Activated CD4-positive, alpha-beta T cell treated with anti-CD3 and anti-CD28 coated beads, Interleukin-2, Interleukin-4, amounts not matched to agents 100 ng/mL and 50 ng/mL, durations not matched to agents 16 hours and 8 hours (primary cell): ENCODE measurements around the gene USE1.
A peak's percentile ranks its signal among the peaks of the same experiment; 100 is the strongest.

Source experiments
- DNase-seq: peaks from one replicate; pipeline ENCODE4 v3.0.0-alpha.2; 2020; ENCODE audit warnings: low spot score

Gene USE1

DNA sequence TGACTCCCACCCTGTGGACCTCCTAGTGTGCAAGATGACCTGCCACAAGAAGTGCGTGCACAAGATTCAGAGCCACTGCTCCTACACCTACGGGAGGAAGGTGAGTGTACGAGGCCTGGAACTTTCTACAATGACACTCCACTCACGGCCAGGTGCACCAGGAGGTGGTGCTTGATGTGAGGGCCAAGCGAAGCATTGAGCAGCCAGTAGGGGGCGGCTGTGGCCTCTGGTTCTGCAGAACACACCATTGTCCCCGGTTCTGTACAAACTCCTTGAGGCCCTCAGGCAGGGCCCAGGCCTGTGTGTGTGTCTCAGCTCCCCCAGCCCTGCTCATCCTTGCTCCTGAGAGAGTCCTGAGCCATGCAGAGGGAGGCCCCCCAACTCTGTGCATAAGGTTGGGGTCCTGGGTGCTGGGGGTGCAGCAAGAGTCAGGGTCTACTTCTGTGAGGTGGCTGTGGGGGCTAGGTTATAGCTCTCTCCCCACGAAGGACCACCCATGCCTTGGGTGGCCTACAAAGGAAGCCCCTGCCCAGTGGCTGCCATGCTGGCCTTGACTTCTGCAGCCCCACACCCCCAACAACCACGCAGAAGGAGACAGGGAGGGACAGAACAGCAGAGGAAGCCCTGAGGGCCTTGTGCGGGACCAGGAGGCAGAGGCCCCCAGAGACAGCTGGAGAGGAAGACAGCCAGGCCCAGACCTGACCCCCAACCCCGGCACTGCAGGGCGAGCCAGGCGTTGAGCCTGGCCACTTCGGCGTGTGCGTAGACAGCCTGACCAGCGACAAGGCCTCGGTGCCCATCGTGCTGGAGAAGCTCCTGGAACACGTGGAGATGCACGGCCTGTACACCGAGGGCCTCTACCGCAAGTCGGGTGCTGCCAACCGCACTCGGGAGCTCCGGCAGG, 9.7 kb upstream of the USE1 start:
- peak; percentile 51 for DNase-seq

DNA sequence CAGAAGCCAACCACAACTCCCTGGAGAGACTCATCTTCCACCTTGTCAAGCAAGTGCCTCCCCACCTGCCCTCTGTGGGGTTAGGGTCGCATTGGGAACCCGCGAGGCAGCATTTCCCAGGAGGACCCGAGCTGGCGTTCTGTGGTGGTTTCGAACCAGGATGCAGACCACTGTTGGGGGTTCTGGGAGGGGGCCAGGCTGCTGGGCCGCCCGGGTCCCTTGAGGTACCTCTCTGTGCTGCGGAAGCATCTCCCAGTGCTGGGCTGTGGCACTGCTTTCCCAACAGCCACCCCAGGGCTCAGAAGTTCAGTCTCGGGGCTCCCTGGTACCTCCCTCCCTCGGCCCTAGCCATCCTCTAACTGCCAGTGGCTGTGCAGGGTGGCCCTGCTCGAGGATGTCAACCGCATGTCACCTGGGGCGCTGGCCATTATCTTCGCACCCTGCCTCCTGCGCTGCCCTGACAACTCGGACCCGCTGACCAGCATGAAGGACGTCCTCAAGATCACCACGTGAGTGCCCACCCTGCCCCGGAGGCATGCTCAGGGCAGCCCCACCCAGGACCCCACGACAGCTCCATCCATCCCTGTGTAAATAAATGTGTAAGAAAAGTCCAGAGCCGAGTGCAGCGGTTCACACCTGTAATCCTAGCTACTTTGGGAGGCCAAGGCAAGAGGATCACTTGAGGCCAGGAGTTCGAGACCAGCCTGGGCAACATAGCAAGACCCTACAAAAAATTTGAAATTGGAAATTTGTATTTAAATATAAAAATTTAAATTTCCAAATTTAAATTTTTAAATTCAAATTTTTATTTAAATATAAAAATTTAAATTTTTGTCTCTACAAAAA, 8.2 kb upstream of the USE1 start:
- no peak for DNase-seq

DNA sequence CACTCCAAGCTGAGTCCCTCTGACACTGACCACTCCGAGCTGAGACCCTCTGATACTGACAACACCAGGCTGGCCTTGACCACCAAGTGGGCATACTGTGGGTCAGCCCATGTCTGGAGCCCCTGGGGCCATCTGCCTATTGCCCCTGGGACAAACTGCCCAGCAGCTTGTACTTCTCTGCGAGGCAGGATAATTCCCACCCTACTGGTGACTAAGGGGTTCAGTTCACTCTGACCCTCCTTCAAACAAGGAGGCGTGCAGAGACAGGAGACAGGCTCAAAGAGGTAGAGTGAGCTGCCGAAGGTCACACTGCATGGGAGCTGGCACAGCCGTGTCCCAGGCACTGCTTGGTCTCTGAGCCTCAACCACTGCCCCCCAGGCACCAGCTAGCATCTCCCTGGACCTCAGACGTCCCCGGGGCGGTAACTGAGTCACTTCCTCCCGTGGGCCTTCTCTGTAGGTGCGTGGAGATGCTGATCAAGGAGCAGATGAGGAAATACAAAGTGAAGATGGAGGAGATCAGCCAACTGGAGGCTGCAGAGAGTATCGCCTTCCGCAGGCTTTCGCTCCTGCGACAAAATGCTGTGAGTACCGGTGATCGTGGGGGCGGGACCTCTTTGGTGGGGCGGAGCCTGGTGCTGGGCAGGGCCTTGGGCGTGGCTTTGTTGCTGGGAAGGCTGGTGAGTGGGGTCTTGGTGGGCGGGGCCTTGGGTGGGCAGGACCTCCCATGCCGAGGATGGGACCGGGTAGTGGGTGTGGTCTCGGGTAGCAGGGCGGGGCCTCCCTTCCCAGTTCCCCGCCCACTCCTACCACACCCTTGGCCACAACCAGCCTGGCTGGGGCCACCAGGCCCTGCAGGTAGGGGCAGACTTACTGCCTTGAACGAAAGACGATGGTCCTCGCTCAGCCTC, 5.8 kb upstream of the USE1 start:
- DNase-seq = peak; percentile 50

DNA sequence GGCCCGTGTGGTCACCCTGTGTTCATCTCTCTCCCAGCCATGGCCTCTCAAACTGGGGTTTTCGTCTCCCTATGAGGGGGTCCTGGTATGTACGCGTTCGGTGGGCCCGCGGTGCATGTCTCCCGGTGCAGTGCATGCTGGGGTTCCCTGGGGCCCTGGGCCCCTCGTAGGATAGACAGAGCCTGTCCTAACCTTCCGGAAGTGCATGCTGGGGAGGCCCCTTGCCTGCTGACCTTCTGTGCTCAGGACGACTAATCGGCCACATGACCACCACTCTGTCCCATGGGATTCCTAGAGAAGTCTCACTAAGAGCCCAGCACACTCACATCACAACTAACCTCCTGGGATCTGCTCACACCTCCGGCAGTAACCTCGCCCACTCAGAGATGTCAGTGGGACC, 4.9 kb upstream of the USE1 start:
- no peak for DNase-seq

DNA sequence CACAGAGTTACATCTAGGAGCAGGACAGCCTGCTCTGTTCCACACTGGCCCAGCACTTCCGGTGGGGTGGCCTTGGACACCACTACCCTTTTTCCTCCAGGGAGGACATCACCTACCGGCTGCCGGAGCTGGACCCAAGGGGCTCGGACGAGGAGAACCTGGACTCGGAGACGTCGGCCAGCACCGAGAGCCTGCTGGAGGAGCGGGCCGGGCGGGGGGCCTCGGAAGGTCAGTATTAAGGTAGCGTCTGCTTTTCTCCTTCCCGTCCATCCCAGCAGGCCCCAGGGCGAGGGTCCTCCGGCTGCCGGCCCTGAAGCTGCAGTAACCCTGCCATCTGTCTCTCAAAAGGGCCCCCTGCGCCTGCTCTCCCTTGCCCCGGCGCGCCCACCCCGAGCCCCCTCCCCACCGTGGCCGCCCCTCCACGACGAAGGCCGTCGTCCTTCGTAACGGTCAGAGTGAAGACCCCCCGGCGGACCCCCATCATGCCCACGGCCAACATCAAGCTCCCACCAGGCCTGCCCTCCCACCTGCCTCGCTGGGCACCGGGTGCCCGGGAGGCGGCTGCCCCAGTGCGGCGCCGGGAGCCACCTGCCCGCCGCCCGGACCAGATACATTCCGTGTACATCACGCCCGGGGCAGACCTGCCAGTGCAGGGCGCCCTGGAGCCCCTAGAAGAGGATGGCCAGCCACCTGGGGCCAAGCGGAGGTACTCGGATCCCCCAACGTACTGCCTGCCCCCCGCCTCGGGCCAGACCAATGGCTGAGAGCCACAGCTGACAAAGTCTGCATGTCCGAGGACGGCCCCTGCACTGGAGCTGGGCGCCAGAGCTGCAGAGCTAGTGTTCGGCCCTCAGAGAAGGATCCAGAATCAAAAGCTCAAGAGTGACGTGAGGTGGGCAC, 3.4 kb upstream of the USE1 start:
- no peak for DNase-seq

DNA sequence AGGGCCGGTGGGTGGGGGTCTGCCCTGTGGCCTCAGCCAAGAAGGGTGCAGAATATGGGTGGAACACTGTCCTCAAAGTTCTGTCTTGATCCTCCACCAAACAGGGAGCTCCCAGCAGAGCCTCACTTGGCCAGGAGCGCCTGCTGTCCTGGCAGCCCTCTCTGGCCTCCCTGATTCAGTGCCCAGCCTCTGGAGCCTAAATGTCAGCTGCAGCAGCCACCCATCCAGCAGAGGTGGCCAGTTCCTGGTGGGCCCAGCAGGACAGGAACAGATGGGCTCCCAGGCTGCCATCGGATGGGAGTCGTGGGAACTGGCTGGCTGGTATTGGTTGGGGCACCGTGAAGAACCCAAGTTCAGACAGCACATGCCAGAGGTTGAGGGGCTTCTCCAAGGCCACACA, 1.8 kb upstream of the USE1 start:
- DNase-seq = no peak

DNA sequence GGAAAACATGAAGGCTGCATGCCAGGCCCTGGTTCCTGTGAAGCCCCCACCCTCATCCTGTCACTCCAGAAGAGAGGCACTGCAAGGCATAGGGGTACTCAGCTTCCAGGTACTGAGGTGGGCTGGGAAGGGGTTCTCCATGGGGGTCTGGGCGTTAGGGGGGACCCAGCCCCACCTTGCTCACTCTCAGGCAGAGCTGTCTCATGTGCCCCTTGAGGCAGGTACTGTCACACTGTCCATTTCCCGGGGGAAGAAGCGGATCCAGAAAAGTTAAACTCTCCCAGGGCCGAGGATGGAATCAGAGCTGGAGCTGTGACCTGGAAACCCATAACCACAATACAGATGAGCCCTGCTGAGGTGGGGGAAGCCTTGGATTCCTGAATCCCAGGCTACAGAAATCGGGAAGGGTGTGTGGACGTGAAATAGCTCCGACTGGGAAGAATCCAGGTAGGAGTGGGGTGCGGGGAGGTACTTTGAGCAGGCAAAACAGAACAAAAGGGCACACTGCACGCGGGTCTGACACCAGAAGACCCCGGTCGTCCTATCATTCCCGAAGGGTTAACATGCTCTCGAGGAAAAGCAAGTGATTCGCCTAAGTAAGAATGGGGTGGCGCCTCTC, 540 bp upstream of the USE1 start:
- DNase-seq = no peak

DNA sequence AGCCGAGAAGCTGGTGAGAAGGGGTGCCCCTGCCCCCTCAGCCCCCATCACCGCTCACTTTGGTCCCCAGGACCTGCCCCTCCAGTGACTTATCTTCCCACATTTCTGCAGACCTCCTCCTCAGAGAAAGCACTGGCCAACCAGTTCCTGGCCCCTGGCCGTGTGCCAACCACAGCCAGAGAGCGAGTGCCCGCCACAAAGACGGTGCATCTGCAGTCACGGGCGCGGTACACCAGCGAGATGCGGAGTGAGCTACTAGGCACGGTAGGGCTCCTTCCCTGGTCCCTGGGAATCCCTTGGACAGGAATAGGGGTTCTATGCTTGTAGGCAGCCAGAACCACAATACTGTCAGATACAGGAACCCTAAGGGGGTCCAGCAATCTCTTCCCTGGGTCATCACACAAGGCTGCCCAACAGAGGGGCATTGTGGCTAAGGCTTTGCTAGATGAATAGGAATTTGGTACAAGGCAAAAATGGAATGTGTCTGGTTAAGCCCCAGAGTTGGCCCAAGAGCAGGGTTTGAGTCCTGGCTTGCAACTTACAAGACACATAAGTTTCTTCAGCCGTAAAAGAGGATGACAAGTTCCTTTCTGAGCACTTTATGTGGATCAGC, 1.0 kb downstream of the USE1 start:
- no peak for DNase-seq

DNA sequence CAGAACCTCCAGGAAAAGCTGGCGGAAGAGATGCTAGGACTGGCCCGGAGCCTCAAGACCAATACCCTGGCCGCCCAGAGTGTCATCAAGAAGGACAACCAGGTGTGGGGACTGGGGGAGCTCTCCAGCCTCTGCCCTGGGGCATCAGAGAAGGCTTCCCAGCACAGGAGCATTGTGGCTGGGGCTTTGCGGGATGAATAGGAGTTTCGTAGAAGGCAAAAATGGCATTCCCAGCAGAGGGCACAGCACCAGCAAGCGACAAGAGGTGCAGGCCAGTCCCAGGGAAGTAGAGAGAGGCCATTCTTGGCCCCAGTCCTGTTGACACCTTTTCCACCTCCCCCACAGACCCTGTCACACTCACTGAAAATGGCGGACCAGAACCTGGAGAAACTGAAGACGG, 4.1 kb downstream of the USE1 start:
- DNase-seq = no peak

DNA sequence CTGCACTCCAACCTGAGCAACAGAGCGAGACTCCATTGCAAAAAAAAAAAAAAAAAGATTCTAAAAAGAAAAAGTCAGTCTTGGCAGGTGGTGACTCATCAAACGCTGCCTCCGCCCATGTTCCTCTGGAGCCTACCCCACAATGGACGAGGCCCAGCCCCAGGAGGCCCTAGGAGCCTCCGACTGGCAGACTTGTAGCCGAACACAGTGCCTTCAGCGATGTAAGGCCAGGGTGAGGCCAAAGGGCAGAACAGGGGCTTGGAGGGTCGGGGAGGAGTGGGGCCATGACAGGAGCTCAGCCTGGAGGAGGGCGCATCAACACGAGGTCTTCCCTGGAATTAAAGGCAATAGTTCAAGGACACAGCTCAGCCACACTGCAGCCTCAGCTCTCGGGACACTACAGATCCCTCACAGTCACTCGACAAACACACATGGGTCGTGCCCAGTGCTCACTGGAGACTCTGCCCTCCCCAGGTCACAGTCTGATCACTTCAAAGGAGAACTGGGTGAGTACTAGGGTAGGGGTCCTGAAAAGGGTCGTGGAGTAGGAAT, 5.1 kb downstream of the USE1 start:
- DNase-seq = no peak

DNA sequence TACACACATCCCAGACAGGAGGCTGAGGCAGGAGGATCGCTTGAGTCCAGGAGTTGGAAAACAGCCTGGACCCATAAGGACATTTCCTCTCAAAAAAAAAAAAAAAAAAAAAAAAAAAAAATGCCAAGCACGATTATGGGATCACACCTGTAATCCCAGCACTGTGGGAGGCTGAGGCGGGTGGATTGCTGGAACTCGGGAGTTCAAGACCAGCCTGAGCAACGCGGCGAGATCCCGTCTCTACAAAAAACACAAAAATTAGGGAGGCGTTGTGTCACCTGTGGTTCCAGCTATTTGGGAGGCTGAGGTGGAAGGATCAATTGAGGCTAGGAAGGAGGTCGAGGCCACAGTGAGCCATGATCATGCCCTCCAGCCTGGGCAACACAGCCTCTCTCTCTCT, 9.9 kb downstream of the USE1 start:
- DNase-seq = no peak

DNA sequence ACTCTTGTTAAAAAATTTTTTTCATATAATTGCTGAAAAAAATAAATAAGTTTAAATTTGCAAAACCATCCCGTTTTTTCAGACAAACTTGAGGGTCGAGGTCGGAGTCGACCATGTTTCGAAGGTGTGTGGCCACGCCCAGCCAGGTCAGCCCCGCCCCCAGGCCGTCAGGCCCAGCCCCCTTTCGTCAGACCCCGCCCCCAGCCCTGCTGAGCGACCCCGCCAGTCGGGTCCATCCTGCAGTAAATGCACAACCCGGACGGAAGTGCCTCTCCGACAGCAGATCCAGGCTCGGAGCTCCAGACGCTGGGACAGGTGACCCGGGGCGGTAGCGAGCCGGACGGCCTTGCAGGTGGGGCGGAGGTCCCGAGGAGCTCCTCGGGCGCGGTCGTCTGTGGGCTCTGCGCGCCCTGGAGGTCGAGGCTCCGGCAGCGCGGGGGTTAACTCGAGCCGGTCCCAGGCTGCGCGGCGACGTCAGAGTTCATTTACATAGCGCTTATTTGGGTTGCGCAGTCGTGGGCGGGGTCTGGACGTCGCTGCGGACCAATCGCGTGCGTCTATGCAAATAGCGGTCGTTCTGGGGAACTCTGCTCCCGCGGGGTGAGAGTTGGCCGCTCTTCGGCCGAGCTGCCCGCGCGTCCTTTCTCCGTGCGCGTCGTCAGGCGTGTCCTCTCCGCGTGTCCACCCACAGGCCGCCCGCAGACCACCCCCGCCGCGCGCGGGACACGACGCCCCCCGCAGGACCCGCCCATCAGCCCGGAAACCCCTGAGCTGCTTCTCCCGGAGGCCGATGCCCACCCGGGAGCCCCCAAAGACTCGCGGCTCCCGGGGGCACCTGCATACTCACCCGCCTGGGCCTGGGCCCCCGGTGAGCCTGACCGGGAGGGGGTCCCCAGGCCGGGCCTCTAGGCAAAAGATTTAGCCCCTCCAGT, 11.1 kb downstream of the USE1 start, which contains the start of gene OCEL1:
Gene OCEL1 (plus strand): TSS at position 225 of the 932 bp plus-strand sequence. CDS start 22 bp downstream, at position 247.
- DNase-seq = peak; percentile 96

DNA sequence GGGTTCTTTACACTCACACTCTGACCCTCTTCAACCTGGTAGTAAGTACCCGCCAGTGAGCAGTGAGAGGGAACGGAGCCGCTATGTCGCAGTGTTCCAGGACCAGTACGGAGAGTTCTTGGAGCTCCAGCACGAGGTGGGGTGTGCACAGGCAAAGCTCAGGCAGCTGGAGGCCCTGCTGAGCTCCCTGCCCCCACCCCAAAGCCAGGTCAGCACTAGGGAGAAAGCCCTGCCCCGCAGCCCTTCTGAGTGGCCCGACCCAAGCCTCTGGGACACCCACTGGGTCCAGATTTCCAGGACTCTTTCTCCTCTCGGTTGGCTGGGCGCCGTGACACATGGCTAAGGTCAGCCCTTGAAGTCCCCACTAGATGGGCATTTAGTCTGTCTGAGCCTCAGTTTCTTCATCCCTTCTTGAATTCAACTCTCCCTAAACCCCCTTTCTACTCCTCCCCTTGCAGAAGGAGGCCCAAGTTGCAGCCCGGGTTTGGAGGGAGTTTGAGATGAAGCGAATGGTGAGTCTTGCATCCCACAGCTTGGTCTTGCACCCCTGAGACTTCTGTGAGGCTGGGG, 12.7 kb downstream of the USE1 start:
- no peak for DNase-seq

DNA sequence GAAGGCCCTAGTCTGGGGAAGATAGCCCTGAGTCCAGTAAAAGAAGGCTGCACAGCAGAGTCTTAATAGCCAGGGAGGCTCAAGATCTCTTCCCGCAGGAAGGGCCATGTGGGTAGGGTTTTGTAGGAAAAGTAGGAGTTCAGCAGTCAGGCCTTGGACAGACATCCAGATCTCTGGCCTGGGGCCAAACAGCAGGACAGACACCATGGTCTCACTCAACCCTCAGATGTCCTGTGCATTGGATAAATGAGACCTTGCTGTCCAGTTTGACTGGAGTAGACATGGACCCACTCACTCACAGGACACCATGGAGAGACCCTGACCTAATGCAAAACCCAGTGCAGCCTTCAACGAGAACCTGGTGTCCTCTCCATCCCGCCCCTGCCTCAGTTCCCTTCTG, 14.7 kb downstream of the USE1 start:
- DNase-seq = no peak

DNA sequence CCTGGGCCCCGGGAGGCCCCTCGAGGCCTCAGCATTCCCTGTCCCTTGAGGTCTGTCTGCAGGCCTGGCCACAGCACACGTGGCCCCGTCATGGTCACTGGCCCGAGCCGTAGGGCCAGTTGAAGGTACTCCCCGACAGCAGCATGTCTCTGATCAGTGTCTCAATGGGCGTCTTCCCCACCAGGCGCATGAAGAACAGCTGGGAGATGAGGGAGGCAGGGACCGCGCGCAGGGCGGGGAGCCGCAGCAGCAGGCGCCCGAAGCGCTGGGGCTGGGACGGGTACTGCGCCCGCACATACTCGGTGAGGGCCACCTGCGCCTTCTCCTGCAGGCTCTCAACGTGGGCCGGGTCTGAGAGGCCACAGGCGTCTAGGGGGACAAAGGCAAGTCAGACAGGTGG, 17.1 kb downstream of the USE1 start:
- DNase-seq = no peak

DNA sequence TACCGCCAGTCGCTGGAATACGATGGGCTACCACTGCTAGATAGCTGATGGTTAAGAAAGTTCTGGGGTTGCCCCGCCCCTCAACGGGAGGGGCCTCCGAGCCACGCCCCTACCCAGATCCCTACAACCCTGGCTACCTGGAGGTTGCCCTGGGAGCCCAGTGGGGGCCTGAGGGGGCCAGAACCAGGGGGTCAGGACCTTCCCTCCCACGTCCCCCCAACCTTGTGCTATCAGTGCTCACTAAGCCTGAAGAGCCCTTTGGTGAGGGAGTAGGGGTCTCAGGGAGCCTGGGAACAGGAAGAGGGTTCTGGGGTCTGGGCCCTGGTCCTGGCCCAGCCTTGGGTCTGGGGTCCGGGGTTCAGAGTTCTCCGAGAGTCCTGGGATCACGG, 19.7 kb downstream of the USE1 start:
- DNase-seq = peak; percentile 74

DNA sequence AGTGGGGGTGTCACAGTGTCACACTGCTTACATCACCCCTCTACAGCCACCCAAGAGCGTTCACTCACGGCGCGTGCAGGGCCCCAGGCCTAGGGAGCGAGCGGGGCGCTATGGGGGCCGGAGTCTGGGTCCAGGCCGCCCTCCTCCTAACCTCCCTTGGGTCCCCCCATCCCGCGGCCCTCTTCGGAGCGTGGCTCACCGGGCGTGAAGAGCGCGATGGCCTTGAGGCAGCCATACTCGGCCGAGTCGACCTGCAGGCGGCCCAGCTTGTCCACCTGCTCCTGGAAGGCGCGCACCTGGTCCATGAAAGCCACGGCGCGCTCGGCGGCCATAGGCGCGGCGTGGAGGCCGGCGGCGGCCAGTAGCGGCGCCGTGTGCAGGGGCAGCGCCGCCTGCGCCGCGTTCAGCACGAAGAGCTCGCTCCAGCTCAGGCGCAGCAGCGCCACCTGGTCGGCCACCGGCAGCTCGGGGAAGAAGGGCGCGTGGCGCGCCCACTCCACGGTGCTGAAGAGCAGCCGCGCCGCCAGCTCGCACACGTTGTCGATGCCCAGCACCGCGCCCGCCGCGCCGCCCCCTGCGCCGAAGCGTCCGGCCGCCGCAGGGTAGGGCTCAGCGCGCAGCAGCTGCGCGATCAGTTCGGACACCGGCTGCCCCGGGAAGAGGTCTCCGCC, 20.3 kb downstream of the USE1 start:
- peak; percentile 63 for DNase-seq
